T47D (cell line): ENCODE measurements around the gene PAK4.

Experiments
- DNase-seq, 2 experiments: peaks; one replicate each; pipeline versions ENCODE4 v3.0.0 to v3.0.0-alpha.2; 2011 to 2012; ENCODE audit warnings: low read depth in 1 of 2, low spot score in 1 of 2
- JUND ChIP-seq: IDR thresholded peaks from 2 replicates; pipeline ENCODE4 v1.6.1; 2012; ENCODE audit warnings: low read depth
- in situ Hi-C: cut with HindIII; loops from 2 replicates; pipeline ENCODE4 v1.10.0; 2016; ENCODE audit warnings: low sequenced_read_pairs, low pct_unique_long_range_greater_than_20kb

The PAK4 gene

GRCh38 chr19:39160523-39160861 lies 34.9 kb downstream of the PAK4 start:
- in situ Hi-C loops = no loop called here
- no peak for TF ChIP-seq JUND
- peak; percentile 53 to 95 for DNase-seq

GRCh38 chr19:39160889-39161672 lies 35.5 kb downstream of the PAK4 start:
- TF ChIP-seq JUND = no peak
- in situ Hi-C loops = no loop called here
- no peak for DNase-seq

- in situ Hi-C loops = no loop called here
- no peak for DNase-seq
- TF ChIP-seq JUND = no peak
These were observed 37.0 kb downstream of the PAK4 start for GRCh38 chr19:39162441-39163043.

GRCh38 chr19:39163621-39164020 lies 38.0 kb downstream of the PAK4 start:
- DNase-seq = no peak
- in situ Hi-C loops = no loop called here
- TF ChIP-seq JUND = no peak

GRCh38 chr19:39164289-39164688 lies 38.7 kb downstream of the PAK4 start:
- in situ Hi-C loops = no loop called here
- no peak for DNase-seq
- TF ChIP-seq JUND = no peak

- in situ Hi-C loops = no loop called here
- DNase-seq = no peak
- no peak for TF ChIP-seq JUND
These were observed 40.3 kb downstream of the PAK4 start for GRCh38 chr19:39165857-39166256.

- in situ Hi-C loops = no loop called here
- peak; percentile 50 to 93 for DNase-seq
- no peak for TF ChIP-seq JUND
These were observed 41.2 kb downstream of the PAK4 start for GRCh38 chr19:39166571-39167391.

- DNase-seq = peak; percentile 74 to 88
- in situ Hi-C loops = no loop called here
- TF ChIP-seq JUND = no peak
These were observed 42.1 kb downstream of the PAK4 start for GRCh38 chr19:39167461-39168257.

GRCh38 chr19:39168258-39169142 lies 42.9 kb downstream of the PAK4 start:
- no peak for TF ChIP-seq JUND
- DNase-seq = no peak
- in situ Hi-C loops = no loop called here

GRCh38 chr19:39169143-39169810 lies 43.7 kb downstream of the PAK4 start:
- DNase-seq = no peak
- no peak for TF ChIP-seq JUND
- in situ Hi-C loops = no loop called here
